Lower lobe of right lung (tissue), 2 donors: ENCODE data around the gene EHHADH. TPM values are rescaled to one million over a fixed set of nuclear protein-coding genes. Genes with fewer than 3 reads are reported as not detected.

Experiments
- ATAC-seq, 2 donors: fragments of 200-7000 bp; cut with Tn5 transposase; one replicate each; pipeline ENCODE4 v1.9.1; 2020 to 2022; ENCODE audit warnings: mild to moderate bottlenecking in 2 of 2, moderate library complexity in 2 of 2
- DNase-seq: peaks from one replicate; pipeline ENCODE4 v3.0.0-alpha.2; 2020
- H3K27ac ChIP-seq: fragments of 200-600 bp; one replicate; pipeline ENCODE4 v1.8.0; 2022
- H3K27me3 ChIP-seq: fragments of 200-600 bp; one replicate; pipeline ENCODE4 v1.8.0; 2022; ENCODE audit warnings: low read depth
- H3K36me3 ChIP-seq: fragments of 200-600 bp; one replicate; pipeline ENCODE4 v1.8.0; 2022; ENCODE audit warnings: mild to moderate bottlenecking
- H3K4me1 ChIP-seq: fragments of 200-600 bp; one replicate; pipeline ENCODE4 v1.8.0; 2022
- H3K4me3 ChIP-seq: fragments of 200-600 bp; one replicate; pipeline ENCODE4 v1.8.0; 2022; ENCODE audit warnings: mild to moderate bottlenecking
- H3K9me3 ChIP-seq: fragments of 200-600 bp; one replicate; pipeline ENCODE4 v1.8.0; 2022
- intact Hi-C: fragments of 100-400 bp; cut with DNase I; formaldehyde crosslinking; loops from one replicate; pipeline ENCODE4 v1.11.0; 2022
- microRNA-seq: library from miRNA; unstranded; fragments of <30 nt; microRNA quantifications from one replicate; pipeline ENCODE4 v1.2.0, GENCODE V29; 2020; ENCODE audit warnings: borderline number of aligned reads
- total RNA-seq: library from RNA; stranded (reverse); fragmentation: NEBNext Ultra II Directional; extraction: Animal tissue kit (Norgen Biotek cat#: 25700); gene quantifications from one replicate; pipeline ENCODE4 v1.2.1, GENCODE V29; 2021
- TF ChIP-seq, protein P1 (sequence below): fragments of 200-600 bp; IDR thresholded peaks from one replicate; pipeline ENCODE4 v1.8.0; 2022; ENCODE audit warnings: antibody characterized with exemption, mild to moderate bottlenecking
- donor health status: DM: no; HTN: yes; CAD: no; lungs with severe emphysema.

EHHADH gene
- total RNA-seq, 1 donor from 2014 or later = 11.5 TPM

- no peak for DNase-seq
- peaks cover 10% of the 10 kb centered on the region for H3K27me3 ChIP-seq
Measured at GRCh38 chr3:185151101-185151963, 102.5 kb downstream of the EHHADH start.

GRCh38 chr3:185150561-185150960 lies 103.3 kb downstream of the EHHADH start:
- Histone ChIP-seq H3K4me1 (peaks cover 14% of the 10 kb centered on the region), H3K27ac (no peak overlapping the region), H3K27me3 (peaks cover 10% of the 10 kb centered on the region), H3K9me3 (no peaks in the 10 kb centered on the region), H3K36me3 (no peaks in the 10 kb centered on the region), H3K4me3 (no peak overlapping the region)
- ATAC-seq (no peak), DNase-seq (no peak)
- TF ChIP-seq, protein P1, sequence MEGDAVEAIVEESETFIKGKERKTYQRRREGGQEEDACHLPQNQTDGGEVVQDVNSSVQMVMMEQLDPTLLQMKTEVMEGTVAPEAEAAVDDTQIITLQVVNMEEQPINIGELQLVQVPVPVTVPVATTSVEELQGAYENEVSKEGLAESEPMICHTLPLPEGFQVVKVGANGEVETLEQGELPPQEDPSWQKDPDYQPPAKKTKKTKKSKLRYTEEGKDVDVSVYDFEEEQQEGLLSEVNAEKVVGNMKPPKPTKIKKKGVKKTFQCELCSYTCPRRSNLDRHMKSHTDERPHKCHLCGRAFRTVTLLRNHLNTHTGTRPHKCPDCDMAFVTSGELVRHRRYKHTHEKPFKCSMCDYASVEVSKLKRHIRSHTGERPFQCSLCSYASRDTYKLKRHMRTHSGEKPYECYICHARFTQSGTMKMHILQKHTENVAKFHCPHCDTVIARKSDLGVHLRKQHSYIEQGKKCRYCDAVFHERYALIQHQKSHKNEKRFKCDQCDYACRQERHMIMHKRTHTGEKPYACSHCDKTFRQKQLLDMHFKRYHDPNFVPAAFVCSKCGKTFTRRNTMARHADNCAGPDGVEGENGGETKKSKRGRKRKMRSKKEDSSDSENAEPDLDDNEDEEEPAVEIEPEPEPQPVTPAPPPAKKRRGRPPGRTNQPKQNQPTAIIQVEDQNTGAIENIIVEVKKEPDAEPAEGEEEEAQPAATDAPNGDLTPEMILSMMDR = no peak
- intact Hi-C loops = no loop called here

More at GRCh38 chr3:185151101-185151963, 102.5 kb downstream of the EHHADH start:
- Histone ChIP-seq H3K27ac (no peak overlapping the region), H3K36me3 (no peaks in the 10 kb centered on the region), H3K9me3 (no peaks in the 10 kb centered on the region), H3K4me1 (peaks cover 14% of the 10 kb centered on the region), H3K4me3 (peak overlapping the region; percentile 66)
- TF ChIP-seq, protein P1 = no peak
- no peak for ATAC-seq
- intact Hi-C loops = no loop called here

DNA sequence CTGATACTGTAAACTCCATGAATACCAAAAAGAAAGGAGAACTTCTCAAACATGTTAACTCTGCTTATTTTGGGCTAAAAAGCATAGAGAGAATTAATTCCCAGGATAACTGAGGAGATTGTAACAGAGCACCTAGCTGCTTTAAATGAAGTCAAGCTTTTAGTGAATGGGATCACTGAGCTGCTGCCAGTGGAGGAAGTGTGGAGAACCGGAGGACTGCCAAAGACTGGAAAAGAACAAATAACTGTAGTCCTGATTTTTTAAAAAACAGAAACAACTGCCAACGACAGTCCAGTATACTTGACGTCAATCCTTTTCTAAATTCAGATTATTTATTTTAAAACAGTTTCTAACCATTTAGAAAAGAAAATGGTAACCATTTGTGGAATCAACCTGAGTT lies 104.3 kb downstream of the EHHADH start:
- H3K4me3 ChIP-seq = no peak overlapping the region
- TF ChIP-seq, protein P1 = no peak
- no peak overlapping the region for H3K27ac ChIP-seq
- no peak for DNase-seq
- intact Hi-C loops = no loop called here
- H3K4me1 ChIP-seq = peaks cover 14% of the 10 kb centered on the region
- no peaks in the 10 kb centered on the region for H3K36me3 ChIP-seq
- H3K9me3 ChIP-seq = no peaks in the 10 kb centered on the region
- H3K27me3 ChIP-seq = peaks cover 10% of the 10 kb centered on the region
- ATAC-seq = no peak

DNA sequence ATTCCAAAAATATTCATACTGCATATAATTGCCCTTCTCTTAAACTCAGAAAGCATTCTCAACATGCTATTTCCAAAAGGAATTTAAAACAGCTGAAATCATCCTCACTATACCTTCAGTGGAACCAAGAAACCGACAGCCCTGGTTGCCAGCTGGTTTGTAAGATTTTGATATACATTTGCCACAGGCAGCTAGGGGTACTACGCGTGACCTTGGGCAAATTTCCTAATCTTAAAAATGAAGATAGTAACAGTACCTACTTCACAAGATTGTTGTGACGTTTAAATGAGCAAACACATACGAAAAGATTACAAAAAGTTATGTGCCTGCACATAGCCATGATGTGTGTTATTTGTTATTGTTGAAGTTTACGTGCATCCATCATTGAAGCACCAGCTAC lies 108.3 kb downstream of the EHHADH start:
- ATAC-seq (no peak), DNase-seq (no peak)
- TF ChIP-seq, protein P1 = no peak
- H3K27ac ChIP-seq = no peak overlapping the region
- intact Hi-C loops = no loop called here
- no peaks in the 10 kb centered on the region for H3K36me3 ChIP-seq
- H3K4me1 ChIP-seq = no peaks in the 10 kb centered on the region
- H3K4me3 ChIP-seq = no peak overlapping the region
- no peaks in the 10 kb centered on the region for H3K9me3 ChIP-seq
- H3K27me3 ChIP-seq = no peaks in the 10 kb centered on the region

DNA sequence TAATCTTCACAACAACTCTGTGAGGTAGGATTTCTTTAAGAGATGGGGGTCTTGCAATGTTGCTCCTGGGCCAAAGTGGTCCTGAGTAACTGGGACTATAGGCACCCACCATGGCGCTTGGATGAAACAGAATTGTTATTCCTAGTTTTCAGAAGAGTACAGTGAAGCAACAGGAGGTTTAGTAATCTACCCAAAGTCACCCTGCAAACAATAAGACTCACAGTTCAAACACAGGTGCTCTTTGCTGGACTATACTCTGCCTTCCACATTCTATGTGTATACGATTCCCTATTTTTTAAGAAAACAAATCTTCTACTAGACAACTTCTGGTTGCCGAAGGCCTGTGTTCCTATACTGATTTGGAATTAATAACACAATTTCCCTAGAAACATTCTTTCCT lies 109.1 kb downstream of the EHHADH start:
- Histone ChIP-seq H3K36me3 (no peaks in the 10 kb centered on the region), H3K27ac (no peak overlapping the region), H3K4me3 (no peak overlapping the region), H3K9me3 (no peaks in the 10 kb centered on the region), H3K27me3 (no peaks in the 10 kb centered on the region), H3K4me1 (no peaks in the 10 kb centered on the region)
- ATAC-seq = no peak
- no peak for DNase-seq
- intact Hi-C loops = no loop called here
- TF ChIP-seq, protein P1 = no peak

Small RNAs within 50 kb of the gene (microRNA-seq; reads per million reads assigned to microRNA genes)
- gene MIR5588 = not detected

Other genes with a start within 250 kb of the EHHADH start
- 3.2 TPM for gene C3orf70, start 101.0 kb downstream of the EHHADH start, total RNA-seq
- gene MAP3K13, start 109.1 kb upstream of the EHHADH start, total RNA-seq = 35.4 TPM
- 24.0 TPM for gene TMEM41A, start 245.0 kb upstream of the EHHADH start, total RNA-seq